ENCODE results near the gene ZIM2. TPM values are rescaled to one million over a fixed set of nuclear protein-coding genes. Genes with fewer than 3 reads are reported as not detected.

ZIM2 gene
- total RNA-seq (2022; extraction: Qiagen RNA extraction; ENCODE audit: low read depth): not detected in 5 replicates

DNA sequence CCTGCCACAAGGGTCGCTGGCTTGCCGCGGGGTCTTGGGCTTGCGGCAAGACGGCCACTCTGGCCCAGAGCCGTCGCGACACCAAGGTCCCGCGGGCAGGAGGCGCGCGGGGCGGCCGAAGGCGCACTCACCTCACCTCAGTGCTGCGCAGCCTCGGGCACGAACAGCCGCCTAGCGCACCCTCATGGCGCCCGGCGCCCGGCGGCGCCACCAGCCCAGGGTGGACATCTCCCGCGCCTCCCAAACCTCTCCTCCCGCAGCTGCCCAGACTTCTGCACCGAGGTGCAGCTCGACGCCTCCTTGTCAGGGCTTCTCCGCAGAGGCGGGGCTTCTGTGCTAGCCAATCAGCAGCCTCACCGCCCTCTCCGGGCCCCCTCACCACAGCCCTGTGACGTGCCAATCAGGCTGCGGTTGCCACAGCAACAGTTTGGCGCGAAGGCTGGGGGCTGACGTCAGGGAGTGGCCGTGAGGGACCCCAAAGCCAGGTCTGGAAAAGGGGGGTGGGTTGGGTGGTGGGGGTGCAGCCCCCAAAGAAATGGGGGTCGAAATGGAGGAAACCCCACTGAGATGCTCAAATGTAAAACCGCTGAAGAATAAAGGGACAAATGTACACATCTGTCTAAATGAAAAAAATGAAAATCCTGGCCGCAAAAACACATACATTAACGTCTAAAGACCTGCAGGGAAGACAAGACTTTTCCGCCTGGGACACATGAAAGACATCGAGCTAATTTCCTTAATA lies at the start of gene ZIM2, which contains the start of gene PEG3:
TSS of gene ZIM2 (minus strand) at position 276 of the 742 bp plus-strand sequence. CDS start 16,449 bp downstream, outside the sequence.
TSS of gene PEG3 (minus strand) at position 276 of the 742 bp plus-strand sequence. CDS start 16,071 bp downstream, outside the sequence.

Other genes with a start within 250 kb of the ZIM2 start
- 8.5 to 12.1 TPM (median 10.3 TPM) in 5 replicates for gene ZNF71, start 245.4 kb downstream of the ZIM2 start, total RNA-seq (2022; extraction: Qiagen RNA extraction; ENCODE audit: low read depth)
- not detected in 5 replicates for gene SMIM17, start 197.6 kb downstream of the ZIM2 start, total RNA-seq (2022; extraction: Qiagen RNA extraction; ENCODE audit: low read depth)
- gene ZNF835, start 169.0 kb downstream of the ZIM2 start, total RNA-seq (2022; extraction: Qiagen RNA extraction; ENCODE audit: low read depth): not detected in 5 replicates
- gene PEG3, start within 50 bp of the ZIM2 start, total RNA-seq (2022; extraction: Qiagen RNA extraction; ENCODE audit: low read depth): not detected in 5 replicates